ENCODE measurements around the gene DDX24.

GRCh38 chr14:94045563-94046345 is 35.2 kb downstream of the DDX24 start:
- TF ChIP-seq POLR2A (IDR thresholded peaks at IDR 0.05): no peak
- TF ChIP-seq, protein P1, sequence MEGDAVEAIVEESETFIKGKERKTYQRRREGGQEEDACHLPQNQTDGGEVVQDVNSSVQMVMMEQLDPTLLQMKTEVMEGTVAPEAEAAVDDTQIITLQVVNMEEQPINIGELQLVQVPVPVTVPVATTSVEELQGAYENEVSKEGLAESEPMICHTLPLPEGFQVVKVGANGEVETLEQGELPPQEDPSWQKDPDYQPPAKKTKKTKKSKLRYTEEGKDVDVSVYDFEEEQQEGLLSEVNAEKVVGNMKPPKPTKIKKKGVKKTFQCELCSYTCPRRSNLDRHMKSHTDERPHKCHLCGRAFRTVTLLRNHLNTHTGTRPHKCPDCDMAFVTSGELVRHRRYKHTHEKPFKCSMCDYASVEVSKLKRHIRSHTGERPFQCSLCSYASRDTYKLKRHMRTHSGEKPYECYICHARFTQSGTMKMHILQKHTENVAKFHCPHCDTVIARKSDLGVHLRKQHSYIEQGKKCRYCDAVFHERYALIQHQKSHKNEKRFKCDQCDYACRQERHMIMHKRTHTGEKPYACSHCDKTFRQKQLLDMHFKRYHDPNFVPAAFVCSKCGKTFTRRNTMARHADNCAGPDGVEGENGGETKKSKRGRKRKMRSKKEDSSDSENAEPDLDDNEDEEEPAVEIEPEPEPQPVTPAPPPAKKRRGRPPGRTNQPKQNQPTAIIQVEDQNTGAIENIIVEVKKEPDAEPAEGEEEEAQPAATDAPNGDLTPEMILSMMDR (IDR thresholded peaks at IDR 0.05): no peak
- no peak for TF ChIP-seq POLR2AphosphoS5 (IDR thresholded peaks at IDR 0.05; ENCODE audit: insufficient read depth in 1 of 2, low read depth in 1 of 2)

Data from vagina (tissue), 2 donors.